ENCODE measurements around the gene ITPKC.

Gene ITPKC

DNA sequence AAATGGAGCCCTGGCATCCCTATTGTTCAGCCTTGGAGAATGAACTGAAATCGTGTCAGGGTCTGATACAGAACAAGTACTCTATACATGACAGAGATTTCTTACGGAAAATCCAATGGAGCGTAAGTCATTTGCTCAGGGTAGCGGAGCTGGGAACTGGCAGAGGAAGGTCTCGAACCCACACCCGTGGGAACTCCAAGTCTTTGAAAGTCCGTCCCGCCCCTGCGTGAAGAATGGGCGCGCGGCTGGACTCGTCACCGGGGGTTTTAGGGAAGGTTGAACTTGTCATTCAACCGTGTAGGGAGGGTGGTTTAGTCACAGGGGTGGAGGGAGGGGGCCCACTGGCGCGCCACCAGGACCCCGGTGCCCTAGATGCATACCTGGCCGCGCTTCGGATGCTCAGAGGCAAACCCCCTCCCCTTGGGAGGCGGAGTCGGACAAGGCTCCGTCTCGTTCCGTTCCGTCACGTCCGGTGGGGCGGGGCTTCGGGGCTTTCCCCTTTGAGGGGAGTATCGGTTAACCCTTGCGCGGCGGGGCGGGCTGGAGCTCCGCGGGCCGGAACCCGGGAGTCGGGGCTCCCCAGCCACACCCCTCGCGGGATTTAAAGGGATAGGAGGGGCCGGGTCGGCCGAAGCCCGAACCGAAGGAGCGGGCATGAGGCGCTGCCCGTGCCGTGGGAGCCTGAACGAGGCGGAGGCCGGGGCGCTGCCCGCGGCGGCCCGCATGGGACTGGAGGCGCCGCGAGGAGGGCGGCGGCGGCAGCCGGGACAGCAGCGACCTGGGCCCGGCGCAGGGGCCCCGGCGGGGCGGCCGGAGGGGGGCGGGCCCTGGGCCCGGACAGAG lies at the start of gene ITPKC, which contains the start of gene COQ8B:
ITPKC (plus strand) TSS at position 631 of the 843 bp plus-strand sequence; CDS start at position 655, 24 bp downstream.
COQ8B (minus strand) TSS at position 405 of the 843 bp plus-strand sequence. CDS start 2,254 bp downstream, outside the sequence.
- peak; percentile 100 for DNase-seq

DNA sequence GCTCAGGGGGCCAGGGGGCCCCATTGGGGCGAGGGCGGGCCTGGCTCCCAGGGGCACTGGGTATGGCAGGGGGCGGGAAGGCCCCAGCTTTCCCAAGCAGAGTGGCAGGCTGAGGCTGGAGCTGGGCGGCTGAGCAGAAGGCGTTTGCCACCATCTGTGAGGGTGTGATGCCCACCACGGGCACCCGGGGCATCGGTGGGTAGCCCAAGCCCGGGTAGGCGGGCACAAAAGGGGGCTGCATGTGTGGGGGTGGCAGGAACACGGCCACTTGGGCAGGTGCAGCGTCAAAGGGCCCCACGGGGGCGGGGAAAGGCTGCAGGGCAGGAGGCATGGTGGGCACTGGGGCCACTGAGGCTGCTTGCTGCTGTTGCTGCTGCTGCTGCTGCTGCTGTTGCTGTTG lies 49.3 kb upstream of the ITPKC start:
- no peak for DNase-seq

DNA sequence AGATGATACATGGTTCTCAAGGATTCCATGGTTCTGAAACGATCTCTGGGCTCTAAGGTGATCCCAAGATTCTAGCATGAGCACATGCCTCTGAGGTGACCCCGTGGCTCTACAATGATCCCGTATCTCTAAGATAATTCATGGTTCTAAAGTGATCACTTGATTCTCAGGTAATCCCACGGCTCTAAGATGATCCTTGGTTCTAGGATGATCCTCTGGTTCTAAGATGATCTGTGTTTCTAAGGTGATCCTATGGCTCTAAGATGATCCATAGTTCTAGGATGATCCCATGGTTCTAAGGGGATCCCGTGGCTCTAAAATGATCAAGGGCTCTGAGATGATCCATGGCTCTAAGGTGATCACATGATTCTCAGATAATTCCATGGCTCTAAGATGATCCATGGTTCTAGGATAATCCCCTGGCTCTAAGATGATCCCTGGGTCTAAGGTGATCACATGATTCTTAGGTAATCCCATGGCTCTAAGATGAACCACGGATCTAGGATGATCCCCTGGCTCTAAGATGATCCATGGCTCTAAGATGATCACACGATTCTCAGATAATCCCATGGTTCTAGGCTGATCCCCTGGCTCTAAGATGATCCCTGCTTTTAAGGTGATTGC lies 47.8 kb upstream of the ITPKC start:
- no peak for DNase-seq

DNA sequence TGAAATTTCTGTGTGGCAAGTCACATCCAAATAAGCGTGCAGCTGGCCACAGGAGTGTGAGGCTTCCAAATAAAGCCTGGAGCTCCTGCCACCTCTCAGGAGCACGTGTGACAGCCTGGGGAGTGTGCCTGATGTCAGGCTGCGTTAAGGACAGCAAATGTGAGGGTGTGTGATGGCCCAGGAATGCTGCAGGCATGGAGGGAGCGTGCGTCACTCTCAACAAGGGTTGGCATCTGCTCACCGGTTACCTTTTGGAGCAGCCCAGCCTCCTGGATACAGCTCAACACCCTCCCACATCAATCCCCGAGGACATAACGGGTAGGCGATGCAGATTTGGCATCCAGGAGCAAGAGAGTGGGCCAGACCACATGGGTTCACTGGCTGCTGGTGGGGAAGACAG lies 45.5 kb upstream of the ITPKC start:
- no peak for DNase-seq

DNA sequence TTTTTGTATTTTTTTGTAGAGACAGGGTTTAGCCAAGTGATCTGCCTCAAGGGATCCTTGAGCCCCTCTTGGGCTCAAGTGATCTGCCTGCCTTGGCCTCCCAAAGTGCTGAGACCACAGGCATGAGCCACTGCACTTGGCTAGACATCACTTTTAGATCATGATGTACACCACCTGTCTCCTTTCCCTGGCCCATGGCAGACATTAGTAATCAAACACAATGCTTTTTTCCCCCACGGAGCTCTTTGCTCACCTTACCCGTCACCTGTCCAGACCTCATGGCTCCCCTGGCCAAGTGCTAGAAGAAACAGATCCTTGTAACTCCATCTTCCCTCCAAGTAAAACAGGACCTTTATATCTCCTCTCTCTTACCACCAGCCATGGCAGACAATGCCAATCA lies 44.9 kb upstream of the ITPKC start:
- DNase-seq, result no peak

DNA sequence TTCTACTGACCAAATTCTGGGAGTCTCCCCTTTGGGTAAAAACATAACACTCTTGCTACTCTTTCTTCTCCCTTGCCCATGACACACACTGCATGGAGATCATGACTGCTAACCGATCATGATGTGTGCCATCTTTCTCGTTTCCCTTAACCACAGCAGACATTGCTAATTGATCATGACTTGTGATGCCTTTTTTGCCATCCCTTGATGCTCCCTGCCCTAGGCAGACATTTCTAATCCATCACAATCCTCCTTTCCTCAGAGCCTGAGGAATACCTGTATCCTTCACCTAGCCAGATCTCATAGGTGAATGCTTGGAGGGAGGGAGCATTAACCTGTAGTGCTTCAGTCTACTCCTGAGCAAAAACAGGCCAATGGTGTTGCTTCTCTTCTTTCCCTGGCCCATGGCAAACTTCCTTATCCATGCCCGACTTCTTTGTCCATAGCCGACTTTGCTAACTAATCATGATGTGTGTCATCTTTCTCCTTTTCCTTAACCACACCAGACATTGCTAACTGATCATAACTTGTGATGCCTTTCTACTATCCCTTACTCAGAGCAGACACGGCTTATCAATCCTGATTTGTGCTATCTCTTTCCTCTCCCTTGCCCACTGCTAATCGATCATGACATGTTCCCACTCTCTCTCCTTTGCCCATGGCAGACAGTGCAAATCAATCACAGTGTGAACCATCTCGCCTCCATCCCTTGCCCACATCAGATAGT lies 44.2 kb upstream of the ITPKC start:
- no peak for DNase-seq

DNA sequence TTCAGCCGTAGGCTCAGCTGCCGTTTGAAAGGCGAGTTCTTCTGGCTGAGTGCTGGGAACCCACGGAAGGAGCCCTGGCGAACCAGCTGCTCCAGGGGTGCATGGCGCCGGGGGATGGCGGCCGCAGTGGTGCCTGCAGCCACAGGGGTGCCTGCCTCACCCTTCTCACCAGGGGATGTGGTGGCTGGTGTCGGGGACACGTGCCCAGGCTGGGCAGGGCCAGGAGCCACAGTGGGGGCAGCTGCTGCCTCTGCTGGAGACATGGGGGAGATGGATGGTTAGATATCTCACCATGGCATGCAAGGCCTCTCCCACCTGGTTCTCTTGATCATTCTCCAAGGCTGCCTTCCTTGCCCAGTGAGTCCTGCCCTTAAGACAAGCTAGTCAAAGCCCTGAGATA lies 43.5 kb upstream of the ITPKC start:
- no peak for DNase-seq

DNA sequence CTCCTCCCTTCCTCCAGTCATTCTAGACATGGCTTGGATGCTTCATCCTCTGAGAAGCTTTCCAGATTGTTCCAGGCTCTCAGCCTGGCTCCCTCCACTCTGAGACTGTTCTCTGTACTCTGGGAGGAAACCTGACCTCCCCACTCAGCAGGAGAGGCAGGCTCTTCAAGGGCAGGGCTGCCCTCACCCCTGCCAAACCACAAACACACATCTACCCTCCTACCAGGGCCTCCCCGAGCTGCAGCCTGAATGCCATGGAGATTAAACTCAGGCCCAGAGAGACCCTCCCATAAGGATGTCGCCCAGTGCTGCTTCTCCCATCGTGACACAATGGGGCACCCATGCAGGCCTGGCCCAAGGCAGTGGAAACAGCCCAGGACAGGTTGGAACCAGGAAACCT lies 42.6 kb upstream of the ITPKC start:
- DNase-seq, result no peak

DNA sequence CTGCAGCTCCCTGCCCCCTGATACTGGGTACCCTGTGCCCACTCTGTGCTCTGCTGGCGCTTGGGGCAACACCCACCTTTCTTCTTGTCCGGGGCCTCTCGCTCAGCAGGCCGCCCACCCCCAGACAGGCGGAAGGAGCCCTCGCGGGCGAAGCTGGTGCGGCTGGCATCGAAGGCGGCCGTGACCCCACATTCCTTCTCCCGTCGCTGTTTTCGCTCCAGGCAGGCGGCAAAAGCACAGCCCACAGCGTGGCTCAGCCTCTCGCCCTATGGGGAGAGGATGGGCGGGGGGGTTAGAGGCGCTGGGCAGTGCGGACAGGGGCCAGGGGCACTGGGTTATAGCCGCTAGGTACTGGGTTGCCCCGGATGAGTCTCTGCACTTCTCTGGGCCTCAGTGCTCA lies 39.8 kb upstream of the ITPKC start:
- DNase-seq, result no peak

DNA sequence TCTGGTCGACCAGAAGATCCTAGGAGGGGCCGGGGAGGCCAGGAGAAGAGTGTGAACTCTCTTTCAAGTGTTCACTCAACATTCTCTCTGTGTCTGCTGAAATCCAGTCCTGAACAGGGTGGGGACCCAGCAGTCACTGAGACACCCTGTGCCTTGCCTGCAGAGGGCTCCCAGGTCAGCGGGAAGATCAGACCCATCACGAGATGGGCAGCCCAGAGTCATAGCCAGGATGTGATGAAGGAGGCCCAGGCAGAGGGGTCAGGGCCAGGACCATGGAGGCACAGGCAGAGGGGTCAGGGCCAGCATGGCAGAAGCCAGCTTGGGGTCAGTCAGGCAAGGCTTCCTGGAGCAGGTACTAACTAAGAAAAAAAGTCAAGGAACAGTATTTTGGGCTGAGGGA lies 35.9 kb upstream of the ITPKC start:
- DNase-seq, result no peak

DNA sequence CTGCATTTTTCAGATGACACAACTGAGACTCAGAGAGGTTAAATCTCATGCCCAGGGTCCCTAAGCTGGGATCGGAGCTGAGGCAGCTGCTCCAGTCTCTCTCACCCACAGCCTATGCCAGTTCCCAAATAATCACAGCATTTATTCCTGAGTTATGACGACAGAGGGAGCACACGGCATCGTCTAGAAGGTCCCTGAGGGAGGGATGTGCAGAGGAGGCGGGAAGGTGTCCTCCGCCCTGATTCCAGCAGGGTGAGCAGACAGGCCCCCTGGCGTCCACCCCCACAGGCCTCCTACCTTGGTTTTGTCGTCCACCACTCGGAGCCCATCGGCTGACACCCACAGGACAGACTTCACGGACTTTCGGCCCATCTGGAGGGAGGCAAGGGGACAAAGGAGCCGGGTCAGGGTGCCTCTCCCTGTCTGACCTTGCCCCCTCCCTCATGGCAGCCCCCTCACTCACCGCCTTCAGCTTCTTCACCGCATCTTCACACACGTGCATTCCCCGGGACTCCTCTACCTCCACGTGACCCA lies 34.4 kb upstream of the ITPKC start:
- no peak for DNase-seq

DNA sequence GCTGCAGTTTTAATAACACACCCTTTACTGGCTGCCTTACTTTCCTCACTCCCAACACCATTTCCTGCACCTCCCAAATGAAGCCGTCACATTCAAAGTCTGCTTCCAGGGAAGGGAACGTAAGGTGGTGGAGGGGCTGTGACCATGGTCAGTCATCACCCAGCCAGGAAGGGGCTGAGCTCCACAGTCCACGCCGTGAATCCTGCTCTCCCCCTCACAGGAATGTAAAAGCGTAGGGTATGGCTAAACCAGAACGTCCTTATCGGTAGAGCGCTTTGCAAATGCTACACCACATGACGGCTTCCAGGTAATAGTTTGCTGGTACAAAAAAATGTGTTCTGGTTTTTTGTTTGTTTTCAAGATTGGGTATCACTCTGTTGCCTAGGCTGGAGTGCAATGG lies 33.5 kb upstream of the ITPKC start:
- DNase-seq, result no peak

DNA sequence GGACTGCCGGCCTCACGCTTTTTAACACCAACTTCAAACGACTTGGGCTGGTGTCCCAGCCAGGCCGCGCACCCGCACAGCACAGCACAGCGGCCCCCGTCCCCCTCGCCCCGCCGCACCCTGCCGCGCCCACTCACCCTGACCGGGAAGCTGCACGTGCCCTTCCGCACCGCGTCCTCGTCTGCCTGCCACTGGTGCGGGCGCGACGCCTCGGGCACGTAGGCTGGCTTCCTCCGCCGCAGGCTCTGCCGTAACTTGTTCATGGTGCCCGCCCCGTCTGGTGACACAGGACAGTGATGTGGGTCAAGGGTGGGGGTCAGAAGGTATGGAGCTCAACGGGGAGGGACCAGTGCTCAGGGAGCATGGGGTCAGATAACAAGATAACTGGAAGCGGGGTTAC lies 32.6 kb upstream of the ITPKC start:
- no peak for DNase-seq

DNA sequence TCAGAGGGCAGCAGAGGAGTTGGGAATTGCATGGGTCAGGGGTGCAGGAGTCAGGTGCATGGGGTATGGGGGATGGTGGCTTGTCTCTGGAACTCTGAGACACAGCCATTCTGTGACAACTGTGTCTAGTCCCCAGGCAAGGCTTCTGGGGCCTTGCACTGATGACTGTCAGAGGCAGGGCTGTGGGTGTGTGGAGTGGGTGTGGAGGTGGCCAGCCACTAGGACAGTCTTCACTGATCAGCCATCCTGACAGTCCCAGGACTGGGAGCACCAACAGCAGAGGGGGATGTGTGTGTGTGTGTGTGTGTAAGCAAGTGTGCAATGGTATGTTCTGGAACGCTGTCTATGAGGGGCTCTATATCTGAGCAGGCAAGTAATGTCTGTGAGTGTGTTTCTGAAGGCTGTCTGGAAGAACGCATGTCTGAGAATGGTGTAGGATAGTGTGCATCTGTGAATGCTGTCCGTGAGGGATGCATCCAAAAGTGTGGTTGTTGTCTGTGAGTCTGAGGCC lies 31.8 kb upstream of the ITPKC start:
- DNase-seq, result no peak

DNA sequence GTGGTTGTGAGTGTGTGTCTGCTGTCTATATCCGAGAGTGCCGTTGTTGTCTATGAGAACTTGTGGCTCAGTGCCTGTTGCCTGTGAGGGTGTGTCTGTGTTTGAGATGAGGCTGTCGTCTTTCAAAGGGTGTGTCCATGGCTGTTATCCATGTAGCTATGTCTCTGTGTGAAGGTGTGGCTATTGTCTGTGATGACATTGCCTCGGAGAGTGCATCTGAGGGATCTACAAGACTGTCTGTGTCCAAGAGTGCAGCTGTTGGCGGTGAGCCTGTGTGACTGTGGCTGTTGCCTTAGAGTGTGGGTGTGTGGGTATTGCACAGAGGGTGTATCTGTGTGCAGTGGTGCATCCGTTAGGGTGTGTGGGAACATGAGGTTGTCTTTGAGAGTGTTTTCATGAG lies 31.3 kb upstream of the ITPKC start:
- no peak for DNase-seq

DNA sequence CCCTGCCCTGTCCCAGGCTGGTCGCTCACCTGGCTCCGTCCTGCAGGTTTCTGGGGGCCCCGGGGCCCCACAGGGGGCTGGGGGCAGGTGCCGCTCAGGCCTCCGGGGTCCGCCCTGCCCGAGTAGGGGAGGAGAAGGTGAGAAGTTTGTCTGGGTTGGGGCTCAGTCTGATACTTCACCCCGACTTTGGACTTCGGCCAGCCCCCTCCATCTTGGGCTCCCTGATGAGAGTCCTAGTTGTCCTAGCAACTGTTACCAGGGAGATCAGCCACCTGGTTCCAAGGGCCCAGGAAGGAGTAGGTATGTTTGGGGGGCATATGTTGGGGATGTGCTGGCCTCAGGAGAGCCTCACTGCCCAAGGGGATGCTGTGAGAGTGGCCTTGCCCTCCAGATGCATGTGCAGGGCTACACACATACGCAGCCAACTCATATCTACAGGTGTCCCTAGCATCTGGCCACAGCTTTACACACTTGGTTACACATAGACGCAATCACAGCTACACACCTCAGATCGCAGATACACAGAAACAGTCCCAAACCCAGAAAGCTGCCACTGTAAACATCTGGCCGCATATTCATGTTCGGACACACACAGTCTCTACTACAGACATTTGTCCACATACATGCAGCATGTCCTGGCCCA lies 29.9 kb upstream of the ITPKC start:
- no peak for DNase-seq

DNA sequence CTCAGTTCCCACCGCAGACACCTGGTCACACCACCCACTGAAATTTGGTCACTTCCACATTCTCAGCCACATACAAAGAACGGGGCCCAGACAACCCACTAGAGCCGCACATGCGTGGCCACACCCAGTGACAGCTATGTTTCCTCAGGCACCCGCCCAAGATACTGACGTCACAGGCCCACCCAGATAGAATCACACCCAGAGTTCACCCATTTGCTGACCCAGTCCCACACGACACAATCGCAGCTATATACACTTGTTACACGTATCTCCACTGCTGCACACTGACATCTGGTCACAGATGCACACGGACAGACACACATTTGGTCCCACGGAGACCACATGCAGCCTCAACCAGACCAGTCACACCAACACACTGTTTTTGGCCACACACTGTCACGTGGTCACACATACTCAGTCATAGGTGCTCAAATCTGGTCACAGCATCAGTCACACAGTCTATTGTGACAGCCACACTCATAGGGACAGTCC lies 29.3 kb upstream of the ITPKC start:
- no peak for DNase-seq

DNA sequence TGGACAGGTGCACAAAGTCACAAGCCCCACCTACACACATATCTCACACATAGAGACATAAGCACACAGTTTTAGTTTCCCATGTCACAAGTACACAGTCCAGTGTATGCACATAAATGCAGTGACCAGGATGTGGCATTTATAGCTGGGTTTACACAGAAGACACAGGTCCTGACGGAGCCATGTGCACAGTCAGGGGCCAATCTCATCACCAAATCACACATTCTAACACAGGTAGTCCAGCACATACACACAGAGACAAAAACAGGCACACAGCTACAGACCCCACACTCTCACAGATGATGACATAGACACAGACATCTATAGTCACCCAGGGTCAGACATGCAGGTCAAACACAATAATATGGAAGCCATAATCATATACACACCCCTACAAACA lies 28.6 kb upstream of the ITPKC start:
- no peak for DNase-seq

DNA sequence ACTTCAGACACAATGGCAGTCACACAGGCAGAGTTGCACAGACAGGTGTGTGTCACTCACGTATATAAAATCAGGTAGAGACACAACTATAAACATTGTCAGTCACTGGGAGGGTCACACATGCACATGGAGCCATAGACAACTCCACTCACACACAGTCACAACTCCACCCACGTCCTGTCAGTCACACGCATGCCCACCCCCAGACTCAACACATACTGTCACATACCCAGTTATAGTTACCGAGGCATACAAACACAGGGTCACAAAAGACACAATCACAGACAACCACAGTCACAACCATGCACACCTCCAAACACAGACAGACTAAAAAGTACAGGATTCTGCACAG lies 27.9 kb upstream of the ITPKC start:
- DNase-seq, result no peak

DNA sequence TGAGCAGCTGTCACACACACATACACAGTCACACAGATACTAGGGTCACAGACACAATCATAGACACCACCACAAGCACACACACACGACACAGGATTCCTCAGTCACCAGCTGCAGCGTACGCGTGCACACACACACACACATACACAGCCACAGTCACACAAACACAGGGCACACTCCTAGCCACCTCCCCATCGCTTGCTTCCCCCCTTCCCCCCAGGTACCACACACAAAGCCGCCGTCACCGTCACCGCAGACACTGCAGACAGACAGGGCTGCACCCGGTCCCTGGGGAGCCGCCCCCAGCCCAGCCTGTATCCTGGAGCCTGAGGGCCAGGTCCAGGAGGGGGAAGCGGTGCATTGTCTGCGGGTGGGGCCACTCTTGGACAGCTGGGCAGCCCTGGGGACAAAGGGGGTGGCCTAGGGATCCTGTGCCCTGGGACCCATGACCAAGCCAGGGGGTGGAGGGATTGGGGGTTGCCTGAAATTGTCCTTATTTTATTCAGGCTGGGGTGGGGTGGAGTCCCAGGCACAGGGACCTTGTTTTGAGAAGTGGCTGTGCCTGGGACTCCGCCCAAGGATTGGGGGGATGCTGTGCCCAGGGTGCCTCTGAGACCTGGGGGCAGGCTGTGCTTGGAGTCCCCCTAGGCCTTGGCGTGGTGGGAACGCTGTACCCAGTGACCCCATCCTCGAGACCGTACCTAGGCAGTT lies 27.4 kb upstream of the ITPKC start:
- DNase-seq, result peak in 1 of 2 experiments; percentile 42

DNA sequence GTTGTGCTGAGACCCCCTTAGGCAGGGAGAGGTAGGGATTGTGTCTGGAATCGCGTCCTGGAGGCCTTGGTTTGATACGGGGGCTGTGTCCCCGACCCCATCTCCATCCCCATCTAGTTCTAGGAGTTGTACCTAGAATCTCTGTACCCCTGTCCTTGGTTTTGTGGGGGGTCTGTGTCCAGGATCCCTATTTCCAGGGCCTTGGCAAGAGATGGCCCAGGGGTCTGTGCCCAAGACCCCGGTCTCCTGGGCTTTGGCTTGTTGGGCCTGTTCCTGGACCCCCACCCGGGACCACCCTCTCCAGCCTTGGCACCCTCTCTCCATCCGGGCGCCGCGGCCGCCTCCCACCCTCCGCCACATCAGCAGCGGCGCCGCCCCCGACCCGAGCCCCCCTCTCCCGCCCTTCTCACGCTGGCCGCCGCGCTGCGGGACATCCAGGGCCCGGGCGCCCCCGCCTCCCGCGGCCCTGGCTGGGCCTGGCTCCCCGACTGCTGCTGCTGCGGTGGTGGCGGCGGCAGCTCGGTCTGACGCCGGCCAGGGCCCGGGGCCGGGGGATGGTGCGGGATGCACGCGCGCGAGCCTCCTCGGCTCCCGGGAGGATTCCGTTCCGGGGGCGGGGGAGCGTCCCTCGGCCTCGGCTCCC lies 26.7 kb upstream of the ITPKC start, which contains the start of gene NUMBL:
NUMBL (minus strand) TSS at position 602 of the 643 bp plus-strand sequence; CDS start at position 434, 168 bp downstream.
- DNase-seq, result peak; percentile 23 to 28
